UCSD-AML1 (cell line): ENCODE data around the gene CCDC27.

ENCODE experiments used
- DNase-seq: peaks from one replicate; lab custom pipeline; 2025; ENCODE audit not compliant: unreplicated experiment; lab: John Stamatoyannopoulos, UW

Gene CCDC27

DNA sequence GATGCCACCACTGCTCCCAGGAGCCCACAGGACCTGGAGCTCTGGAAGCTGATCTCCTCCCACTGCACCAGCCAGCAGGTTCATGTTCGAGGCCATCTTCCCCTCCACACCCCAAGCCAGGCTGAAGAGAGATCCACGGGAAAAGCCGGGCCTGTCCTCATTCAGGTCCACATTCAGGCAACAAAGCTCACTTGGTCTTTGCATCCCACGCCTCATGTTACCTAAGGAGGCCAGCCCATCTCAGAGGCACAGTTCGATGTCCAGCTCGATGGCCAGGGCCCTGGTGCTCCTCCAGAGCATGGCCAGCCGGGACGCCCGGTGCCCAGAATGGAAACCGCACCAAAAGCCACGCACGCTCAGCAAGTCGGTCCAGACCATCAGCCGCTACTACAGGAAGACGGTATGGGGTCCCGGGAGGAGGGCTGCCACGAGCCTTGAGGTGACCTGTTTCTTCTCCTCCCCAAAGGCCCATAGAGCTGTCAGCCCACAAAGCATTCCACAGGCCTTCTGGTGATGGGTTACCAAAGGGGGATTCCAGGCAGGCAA, at the start of gene CCDC27:
CCDC27 (plus strand) TSS at position 51 of the 546 bp plus-strand sequence; CDS start at position 83, 32 bp downstream.
- no peak for DNase-seq

GRCh38 chr1:3702528-3702927, 49.7 kb upstream of the CCDC27 start:
- DNase-seq = no peak

DNA sequence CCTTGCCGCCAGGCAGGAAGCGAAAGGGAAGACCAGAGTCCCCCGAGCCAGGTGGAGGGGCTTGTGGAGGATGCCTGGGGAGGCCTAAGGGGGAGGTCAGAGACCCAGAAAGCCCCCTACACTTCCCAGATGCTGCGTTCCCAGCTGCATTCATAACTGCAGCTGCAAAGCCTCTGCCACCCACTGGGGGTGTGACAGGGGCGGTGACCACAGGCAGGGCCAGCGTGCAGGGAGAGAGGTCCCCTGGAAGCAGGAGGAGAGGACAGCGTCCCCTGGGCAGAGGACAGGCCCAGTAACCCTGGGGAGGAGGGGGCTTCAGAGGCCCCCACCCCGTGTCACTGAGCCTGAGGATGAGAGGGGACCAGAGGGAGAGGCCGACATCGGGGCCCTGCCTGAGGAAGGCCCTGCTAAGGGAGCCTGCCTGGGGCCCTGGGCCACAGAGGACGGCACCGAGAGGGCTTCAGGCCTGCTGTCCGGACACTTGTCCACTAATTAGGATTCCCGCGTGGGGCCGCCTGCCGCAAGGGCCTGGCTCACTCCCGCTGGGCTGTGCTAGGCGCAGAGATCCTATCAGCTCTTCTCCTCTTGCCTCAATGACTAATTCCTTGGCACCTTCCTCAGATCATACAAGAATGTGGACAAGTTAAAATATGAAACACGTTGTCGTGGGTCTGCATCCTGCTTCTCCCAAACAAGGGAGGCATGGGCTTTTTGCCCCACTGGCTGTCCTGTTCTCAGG, 49.1 kb upstream of the CCDC27 start:
- peak; percentile 47 for DNase-seq

GRCh38 chr1:3703786-3704371, 48.4 kb upstream of the CCDC27 start:
- peak; percentile 57 for DNase-seq

GRCh38 chr1:3705341-3705950, 46.8 kb upstream of the CCDC27 start:
- DNase-seq = no peak

- no peak for DNase-seq
Measured at GRCh38 chr1:3706651-3707297, 45.5 kb upstream of the CCDC27 start.

DNA sequence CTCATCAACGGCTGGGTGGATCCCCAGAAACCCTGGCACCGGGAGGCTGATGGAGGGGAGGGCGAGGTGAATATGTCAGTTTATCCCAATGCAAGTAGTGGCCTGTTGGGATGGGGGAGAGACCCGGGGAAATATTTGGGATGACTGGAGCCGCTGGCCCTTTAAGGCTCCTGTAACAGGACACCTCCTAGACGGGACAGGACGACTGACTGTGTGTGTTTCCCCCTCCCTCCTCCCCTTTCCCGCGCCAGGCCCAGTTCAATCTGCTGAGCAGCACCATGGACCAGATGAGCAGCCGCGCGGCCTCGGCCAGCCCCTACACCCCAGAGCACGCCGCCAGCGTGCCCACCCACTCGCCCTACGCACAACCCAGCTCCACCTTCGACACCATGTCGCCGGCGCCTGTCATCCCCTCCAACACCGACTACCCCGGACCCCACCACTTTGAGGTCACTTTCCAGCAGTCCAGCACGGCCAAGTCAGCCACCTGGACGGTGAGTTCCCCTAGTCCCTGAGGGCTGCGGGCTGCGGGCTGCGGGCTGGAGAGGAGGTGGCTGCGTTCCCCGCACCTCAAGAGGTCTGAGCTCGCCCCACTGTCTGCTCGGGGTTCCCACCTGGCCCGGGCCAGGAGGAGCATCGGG, 44.8 kb upstream of the CCDC27 start:
- DNase-seq = no peak

DNA sequence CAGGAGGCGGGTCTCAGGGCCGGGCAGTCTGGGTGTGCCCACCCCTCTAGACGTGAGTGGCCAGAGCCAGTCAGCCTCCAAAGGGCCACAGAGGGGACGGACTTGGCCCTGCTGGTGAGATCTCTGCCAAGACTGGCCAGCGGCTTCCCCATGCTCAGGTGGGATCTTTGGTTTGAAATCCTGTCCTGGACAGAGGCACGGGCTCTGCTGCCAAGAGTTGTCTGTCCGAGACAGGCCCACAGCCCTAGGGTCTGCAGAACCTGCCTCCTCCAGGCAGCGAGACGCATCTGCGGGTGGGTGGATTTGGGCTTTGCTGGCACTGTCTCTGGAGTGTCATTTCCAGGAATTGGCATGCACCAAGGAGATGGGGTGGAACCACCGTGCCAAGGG, 44.3 kb upstream of the CCDC27 start:
- no peak for DNase-seq

GRCh38 chr1:3708791-3709190, 43.5 kb upstream of the CCDC27 start:
- no peak for DNase-seq

DNA sequence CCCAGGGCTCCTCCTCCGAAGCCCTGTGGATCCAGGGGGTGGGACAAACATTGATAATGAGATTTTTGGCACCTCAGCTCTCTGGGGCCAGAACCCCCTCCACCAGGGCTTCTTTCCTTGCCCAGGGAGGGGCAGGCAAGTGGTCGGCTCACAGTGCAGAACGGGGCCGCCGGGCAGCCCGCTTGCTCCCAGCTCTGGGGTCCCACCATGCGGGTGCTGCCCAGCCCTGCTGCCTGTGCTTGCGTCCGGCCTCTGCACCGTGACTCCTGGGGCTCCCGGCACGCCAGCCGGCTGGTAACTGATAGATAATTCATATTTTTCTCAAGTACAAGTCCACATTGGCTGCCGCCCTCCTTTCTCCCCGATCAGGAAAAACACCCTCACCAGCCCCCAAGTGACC, 42.0 kb upstream of the CCDC27 start:
- DNase-seq = no peak

DNA sequence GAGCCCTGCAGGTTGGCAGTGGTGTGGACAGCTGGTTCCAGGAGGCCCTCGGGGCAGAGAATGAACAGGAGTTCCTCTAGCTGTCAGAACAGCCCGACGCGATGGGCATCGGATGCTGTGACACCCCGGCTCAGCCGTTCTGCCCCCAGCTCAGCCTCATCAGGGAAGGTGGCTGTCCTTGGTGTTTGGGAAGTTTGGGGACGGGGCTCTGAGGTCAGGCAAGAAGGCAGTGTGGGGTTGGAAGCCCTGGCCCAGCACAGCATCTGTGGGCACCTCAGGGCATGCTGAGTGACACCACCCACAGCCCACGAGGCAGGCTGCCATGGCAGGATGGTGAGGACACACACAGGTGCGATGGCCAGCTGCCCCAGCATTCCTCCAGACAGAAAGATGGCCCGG, 40.9 kb upstream of the CCDC27 start:
- no peak for DNase-seq

GRCh38 chr1:3711780-3712451, 40.3 kb upstream of the CCDC27 start:
- DNase-seq = no peak

GRCh38 chr1:3712573-3713535, 39.4 kb upstream of the CCDC27 start:
- DNase-seq = no peak

DNA sequence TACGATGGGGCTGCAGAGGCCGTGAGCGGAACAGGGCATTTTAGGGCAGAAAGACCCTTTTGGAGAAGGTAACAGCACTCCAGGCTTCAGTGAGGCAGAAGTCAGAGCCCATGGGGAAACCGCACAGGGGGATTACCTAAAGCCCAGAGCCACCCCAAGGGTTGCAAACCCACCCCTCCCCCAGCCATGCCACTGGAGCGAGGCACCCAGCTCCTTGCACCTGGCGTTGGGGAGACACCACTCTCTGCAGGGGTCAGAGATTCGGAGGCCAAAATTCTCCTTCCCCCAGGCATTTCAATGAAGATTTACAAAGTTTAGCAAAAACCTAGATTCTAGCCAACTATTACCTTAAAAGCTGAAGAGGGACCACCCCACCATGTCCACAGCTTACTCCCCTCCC, 38.4 kb upstream of the CCDC27 start:
- no peak for DNase-seq

DNA sequence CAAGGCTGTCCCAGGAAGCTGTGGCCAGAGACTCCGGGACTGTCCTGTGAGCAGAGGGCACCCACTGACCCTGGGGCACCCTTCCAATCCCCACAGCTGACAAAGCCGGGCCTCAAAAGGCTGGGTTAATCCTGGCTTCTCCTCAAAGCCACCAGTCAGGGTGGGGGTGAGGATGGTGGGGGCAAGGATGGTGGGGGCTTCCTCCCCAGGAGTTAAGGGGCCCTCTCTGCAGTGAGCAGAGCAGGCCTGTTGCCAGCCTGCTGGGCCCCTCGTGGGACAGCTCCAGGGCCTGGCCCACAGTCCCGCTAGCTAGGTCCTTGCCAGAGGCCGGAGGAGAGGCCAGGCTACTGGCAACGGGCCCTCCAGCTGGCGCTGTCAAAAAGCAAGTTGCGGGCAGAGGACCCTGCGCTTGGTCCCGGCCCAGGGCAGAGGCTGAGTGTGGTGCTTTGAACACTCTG, 37.9 kb upstream of the CCDC27 start:
- no peak for DNase-seq

- no peak for DNase-seq
Measured at GRCh38 chr1:3714814-3715213, 37.4 kb upstream of the CCDC27 start.

GRCh38 chr1:3716351-3716750, 35.9 kb upstream of the CCDC27 start:
- DNase-seq = peak; percentile 51

GRCh38 chr1:3717041-3717714, 35.1 kb upstream of the CCDC27 start:
- peak; percentile 73 for DNase-seq
